Mesothelial cell of epicardium (in vitro differentiated cells): ENCODE results near the gene VOPP1. TPM values are rescaled to one million over a fixed set of nuclear protein-coding genes. Genes with fewer than 3 reads are reported as not detected.

ENCODE experiments used
- DNase-seq, 2 experiments: peaks; one replicate each; pipeline ENCODE4 v3.0.0; 2021; ENCODE audit warnings: low spot score in 2 of 2; ENCODE audit not compliant: unreplicated experiment in 2 of 2
- H3K27ac Mint-ChIP-seq: 2 replicates; pipeline ENCODE4 v1.8.0; 2021; ENCODE audit warnings: mixed read lengths
- H3K27me3 Mint-ChIP-seq: 2 replicates; pipeline ENCODE4 v1.8.0; 2021; ENCODE audit warnings: low read depth, mixed read lengths
- H3K36me3 Mint-ChIP-seq: 2 replicates; pipeline ENCODE4 v1.8.0; 2021; ENCODE audit warnings: mixed read lengths
- H3K4me1 Mint-ChIP-seq: 2 replicates; pipeline ENCODE4 v1.8.0; 2021; ENCODE audit warnings: mixed read lengths
- H3K4me3 Mint-ChIP-seq: 2 replicates; pipeline ENCODE4 v1.8.0; 2021; ENCODE audit warnings: mild to moderate bottlenecking, moderate library complexity, mixed read lengths
- H3K9me3 Mint-ChIP-seq: 2 replicates; pipeline ENCODE4 v1.8.0; 2021; ENCODE audit warnings: mixed read lengths
- CTCF ChIP-seq: fragments of 200-600 bp; sonication (generic); IDR thresholded peaks from one replicate; pipeline ENCODE4 v1.5.0; 2021; ENCODE audit warnings: antibody characterized with exemption; ENCODE audit not compliant: unreplicated experiment
- total RNA-seq: library from RNA; stranded (reverse); gene quantifications from 3 replicates; pipeline ENCODE4 v1.2.1, GENCODE V29; 2021

Gene VOPP1
- total RNA-seq, 1 donor from 2014 or later = 42.8 TPM

GRCh38 chr7:55502124-55502857 lies 70.0 kb downstream of the VOPP1 start:
- no peaks in the 10 kb centered on the region for H3K9me3 Mint-ChIP-seq
- TF ChIP-seq CTCF = no peak
- H3K36me3 Mint-ChIP-seq = no peaks in the 10 kb centered on the region
- H3K4me3 Mint-ChIP-seq = no peak overlapping the region
- H3K27me3 Mint-ChIP-seq = no peaks in the 10 kb centered on the region
- H3K27ac Mint-ChIP-seq = no peak overlapping the region
- no peak for DNase-seq
- peaks cover 15% of the 10 kb centered on the region for H3K4me1 Mint-ChIP-seq

GRCh38 chr7:55501611-55502010 lies 70.7 kb downstream of the VOPP1 start:
- H3K27ac Mint-ChIP-seq = no peak overlapping the region
- peaks cover 15% of the 10 kb centered on the region for H3K4me1 Mint-ChIP-seq
- no peak for TF ChIP-seq CTCF
- H3K36me3 Mint-ChIP-seq = no peaks in the 10 kb centered on the region
- H3K4me3 Mint-ChIP-seq = no peak overlapping the region
- DNase-seq = no peak
- no peaks in the 10 kb centered on the region for H3K27me3 Mint-ChIP-seq
- no peaks in the 10 kb centered on the region for H3K9me3 Mint-ChIP-seq

GRCh38 chr7:55500117-55500756 lies 72.1 kb downstream of the VOPP1 start:
- H3K36me3 Mint-ChIP-seq = peaks cover 6% of the 10 kb centered on the region
- no peak for TF ChIP-seq CTCF
- DNase-seq = no peak
- peaks cover 15% of the 10 kb centered on the region for H3K4me1 Mint-ChIP-seq
- H3K9me3 Mint-ChIP-seq = no peaks in the 10 kb centered on the region
- H3K27ac Mint-ChIP-seq = peak overlapping the region; percentile 39
- no peaks in the 10 kb centered on the region for H3K27me3 Mint-ChIP-seq
- no peak overlapping the region for H3K4me3 Mint-ChIP-seq

- no peaks in the 10 kb centered on the region for H3K27me3 Mint-ChIP-seq
- H3K27ac Mint-ChIP-seq = no peak overlapping the region
- peaks cover 14% of the 10 kb centered on the region for H3K4me1 Mint-ChIP-seq
- no peak for DNase-seq
- H3K4me3 Mint-ChIP-seq = no peak overlapping the region
- H3K9me3 Mint-ChIP-seq = no peaks in the 10 kb centered on the region
- no peak for TF ChIP-seq CTCF
- peaks cover 7% of the 10 kb centered on the region for H3K36me3 Mint-ChIP-seq
Observed at GRCh38 chr7:55499591-55499990, 72.7 kb downstream of the VOPP1 start.

GRCh38 chr7:55498770-55499169 lies 73.5 kb downstream of the VOPP1 start:
- DNase-seq = no peak
- H3K27me3 Mint-ChIP-seq = no peaks in the 10 kb centered on the region
- H3K9me3 Mint-ChIP-seq = no peaks in the 10 kb centered on the region
- H3K27ac Mint-ChIP-seq = no peak overlapping the region
- H3K4me1 Mint-ChIP-seq = peaks cover 11% of the 10 kb centered on the region
- no peak overlapping the region for H3K4me3 Mint-ChIP-seq
- no peak for TF ChIP-seq CTCF
- H3K36me3 Mint-ChIP-seq = peaks cover 7% of the 10 kb centered on the region
